Osteoblast (primary cell): ENCODE data around the gene ZNF598. TPM values are rescaled to one million over a fixed set of nuclear protein-coding genes. Genes with fewer than 3 reads are reported as not detected.

Source experiments
- DNase-seq: peaks from one replicate; pipeline ENCODE4 v3.0.0; 2011; ENCODE audit warnings: low spot score, mixed read lengths; ENCODE audit not compliant: insufficient read length; ENCODE audit errors: missing footprints
- H2AFZ ChIP-seq: 2 replicates; pipeline ENCODE4 v1.6.0; 2011; ENCODE audit warnings: mild to moderate bottlenecking, low read length
- H3K27ac ChIP-seq: 2 replicates; pipeline ENCODE4 v1.5.1; 2011; ENCODE audit warnings: mild to moderate bottlenecking, low read depth, low read length, moderate library complexity
- H3K27me3 ChIP-seq: 2 replicates; pipeline ENCODE4 v1.6.0; 2012; ENCODE audit warnings: mild to moderate bottlenecking, control low read depth, inconsistent platforms, low read length, moderate library complexity; ENCODE audit not compliant: insufficient read depth
- H3K36me3 ChIP-seq: 2 replicates; pipeline ENCODE4 v1.5.1; 2011; ENCODE audit warnings: mild to moderate bottlenecking, low read length, control low read depth, moderate library complexity; ENCODE audit not compliant: insufficient read depth
- H3K4me1 ChIP-seq: 2 replicates; pipeline ENCODE4 v1.5.1; 2011; ENCODE audit warnings: mild to moderate bottlenecking, low read length, control low read depth, moderate library complexity; ENCODE audit not compliant: insufficient read depth
- H3K4me2 ChIP-seq: 2 replicates; pipeline ENCODE4 v1.6.0; 2011; ENCODE audit warnings: mild to moderate bottlenecking, low read length; ENCODE audit not compliant: insufficient read depth
- H3K4me3 ChIP-seq: fragments of 200-600 bp; sonication (generic); 3 replicates; pipeline ENCODE4 v1.5.1; 2012; ENCODE audit warnings: mild to moderate bottlenecking, low read length, inconsistent platforms; ENCODE audit not compliant: insufficient read depth
- H3K79me2 ChIP-seq: 2 replicates; pipeline ENCODE4 v1.6.0; 2012; ENCODE audit warnings: mild to moderate bottlenecking, low read length, control low read depth, inconsistent platforms; ENCODE audit not compliant: insufficient read depth
- H3K9me3 ChIP-seq: 2 replicates; pipeline ENCODE4 v1.5.1; 2011; ENCODE audit warnings: low read depth, low read length, control low read depth
- H4K20me1 ChIP-seq: 2 replicates; pipeline ENCODE4 v1.6.0; 2012; ENCODE audit warnings: mild to moderate bottlenecking, low read length, control low read depth; ENCODE audit not compliant: insufficient read depth
- CTCF ChIP-seq: IDR thresholded peaks from 2 replicates; pipeline ENCODE4 v1.5.1; 2011; ENCODE audit warnings: mild to moderate bottlenecking, low read depth, low read length, moderate library complexity; ENCODE audit errors: extremely low read depth
- total RNA-seq: library from RNA; depleted of rRNA; stranded (reverse); fragments of >200 nt; gene quantifications from 2 replicates; pipeline ENCODE4 v1.2.3, GENCODE V29; 2012

Gene ZNF598
- total RNA-seq, 1 donor, result 21.0 TPM

- no peak within 1 kb of the TSS for H3K4me2 ChIP-seq
- no peak within 1 kb of the TSS for H3K27ac ChIP-seq
- H3K79me2 ChIP-seq, result peaks cover 12% of the 10 kb centered on the region
- DNase-seq, result no peak
- peaks cover 11% of the 10 kb centered on the region for H3K36me3 ChIP-seq
- H4K20me1 ChIP-seq, result peaks cover 5% of the 10 kb centered on the region
- no peak for TF ChIP-seq CTCF
- peaks cover 10% of the 10 kb centered on the region for H3K4me1 ChIP-seq
- no peak within 1 kb of the TSS for H3K4me3 ChIP-seq
- H2AFZ ChIP-seq, result no peak within 1 kb of the TSS
- no peaks in the 10 kb centered on the region for H3K9me3 ChIP-seq
- peaks cover 29% of the 10 kb centered on the region for H3K27me3 ChIP-seq
Observed at GRCh38 chr16:1989209-1990100, 20.2 kb downstream of the ZNF598 start, which contains the start of gene SYNGR3. SYNGR3 (plus strand) TSS chr16:1989970; CDS start chr16:1990103, 133 bp downstream.

- H3K4me2 ChIP-seq, result no peak overlapping the region
- H3K4me3 ChIP-seq, result no peak overlapping the region
- no peaks in the 10 kb centered on the region for H3K9me3 ChIP-seq
- H3K79me2 ChIP-seq, result peaks cover 12% of the 10 kb centered on the region
- peaks cover 5% of the 10 kb centered on the region for H4K20me1 ChIP-seq
- no peak for TF ChIP-seq CTCF
- H3K27me3 ChIP-seq, result peaks cover 39% of the 10 kb centered on the region
- DNase-seq, result no peak
- no peak overlapping the region for H3K27ac ChIP-seq
- H3K4me1 ChIP-seq, result peaks cover 10% of the 10 kb centered on the region
- no peak overlapping the region for H2AFZ ChIP-seq
- H3K36me3 ChIP-seq, result peaks cover 11% of the 10 kb centered on the region
Observed at GRCh38 chr16:1987198-1987597, 22.4 kb downstream of the ZNF598 start.

- peaks cover 43% of the 10 kb centered on the region for H3K27me3 ChIP-seq
- H3K79me2 ChIP-seq, result peaks cover 12% of the 10 kb centered on the region
- peaks cover 11% of the 10 kb centered on the region for H3K36me3 ChIP-seq
- no peak for DNase-seq
- H2AFZ ChIP-seq, result no peak overlapping the region
- peaks cover 9% of the 10 kb centered on the region for H4K20me1 ChIP-seq
- H3K4me3 ChIP-seq, result peak overlapping the region; percentile 85
- no peak overlapping the region for H3K27ac ChIP-seq
- peaks cover 10% of the 10 kb centered on the region for H3K4me1 ChIP-seq
- no peaks in the 10 kb centered on the region for H3K9me3 ChIP-seq
- no peak for TF ChIP-seq CTCF
- peak overlapping the region; percentile 95 for H3K4me2 ChIP-seq
Observed at GRCh38 chr16:1985466-1986150, 24.0 kb downstream of the ZNF598 start.
